Neural crest cell (in vitro differentiated cells): Measurements from ENCODE around the gene USP22. TPM values are rescaled to one million over a fixed set of nuclear protein-coding genes. Genes with fewer than 3 reads are reported as not detected.

Experiments
- DNase-seq: peaks from one replicate; pipeline ENCODE4 v3.0.0; 2021; ENCODE audit warnings: low read depth, mixed read lengths, low spot score
- H3K27ac Mint-ChIP-seq: one replicate; pipeline ENCODE4 v1.8.0; 2021; ENCODE audit warnings: mild to moderate bottlenecking, mixed read lengths; ENCODE audit not compliant: unreplicated experiment
- H3K27me3 Mint-ChIP-seq: 2 replicates; pipeline ENCODE4 v1.8.0; 2021; ENCODE audit warnings: low read depth, mild to moderate bottlenecking, mixed read lengths
- H3K36me3 Mint-ChIP-seq: 2 replicates; pipeline ENCODE4 v1.8.0; 2021; ENCODE audit warnings: low read depth, mild to moderate bottlenecking, mixed read lengths
- H3K4me1 Mint-ChIP-seq: 2 replicates; pipeline ENCODE4 v1.8.0; 2021; ENCODE audit warnings: mixed read lengths
- H3K4me3 Mint-ChIP-seq: one replicate; pipeline ENCODE4 v1.8.0; 2021; ENCODE audit warnings: mild to moderate bottlenecking, mixed read lengths
- H3K9me3 Mint-ChIP-seq: 2 replicates; pipeline ENCODE4 v1.8.0; 2021; ENCODE audit warnings: mixed read lengths
- CTCF ChIP-seq: fragments of 200-600 bp; sonication (generic); conservative IDR thresholded peaks from 2 replicates; pipeline ENCODE4 v1.5.0; 2021; ENCODE audit warnings: antibody characterized with exemption, mild to moderate bottlenecking
- total RNA-seq: library from RNA; stranded (reverse); gene quantifications from 2 replicates; pipeline ENCODE4 v1.2.1, GENCODE V29; 2021

The USP22 gene
- total RNA-seq, 1 donor from 2014 or later: 390 TPM

GRCh38 chr17:20967776-20968175 is 75.0 kb downstream of the USP22 start:
- Mint-ChIP-seq H3K36me3 (peaks cover 25% of the 10 kb centered on the region), H3K27ac (peak overlapping the region; percentile 12), H3K4me3 (no peak overlapping the region), H3K9me3 (no peaks in the 10 kb centered on the region), H3K27me3 (no peaks in the 10 kb centered on the region), H3K4me1 (peaks cover 39% of the 10 kb centered on the region)
- DNase-seq: no peak
- no peak for TF ChIP-seq CTCF

- DNase-seq: no peak
- Mint-ChIP-seq H3K36me3 (peaks cover 25% of the 10 kb centered on the region), H3K27me3 (no peaks in the 10 kb centered on the region), H3K4me1 (peaks cover 40% of the 10 kb centered on the region), H3K27ac (no peak overlapping the region), H3K9me3 (no peaks in the 10 kb centered on the region), H3K4me3 (no peak overlapping the region)
- no peak for TF ChIP-seq CTCF
Observed at GRCh38 chr17:20966870-20967269, 75.9 kb downstream of the USP22 start.

- TF ChIP-seq CTCF: no peak
- H3K27me3 Mint-ChIP-seq: no peaks in the 10 kb centered on the region
- H3K4me1 Mint-ChIP-seq: peaks cover 35% of the 10 kb centered on the region
- H3K27ac Mint-ChIP-seq: no peak overlapping the region
- H3K4me3 Mint-ChIP-seq: no peak overlapping the region
- H3K36me3 Mint-ChIP-seq: peaks cover 25% of the 10 kb centered on the region
- H3K9me3 Mint-ChIP-seq: no peaks in the 10 kb centered on the region
- DNase-seq: no peak
Observed at GRCh38 chr17:20965492-20965891, 77.3 kb downstream of the USP22 start.

DNA sequence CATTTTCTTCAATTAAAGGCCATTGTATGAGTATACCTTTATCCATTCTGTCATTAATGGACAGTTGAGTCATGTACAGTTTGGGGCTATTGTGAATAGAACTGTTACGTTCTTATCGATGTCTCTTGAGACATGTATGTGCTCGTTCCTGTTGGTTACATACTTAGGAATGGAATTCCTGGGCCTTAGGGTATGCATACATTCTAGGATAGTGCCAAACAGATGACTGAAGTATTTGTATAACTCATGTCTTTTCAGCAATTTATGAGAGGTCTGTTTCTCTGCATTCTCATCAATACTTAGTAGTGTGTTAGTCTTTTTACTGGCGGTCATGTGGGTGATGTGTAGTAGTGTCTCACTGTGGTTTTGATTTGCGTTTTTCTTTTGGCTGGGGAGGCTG is 81.2 kb downstream of the USP22 start:
- Mint-ChIP-seq H3K9me3 (no peaks in the 10 kb centered on the region), H3K27ac (no peak overlapping the region), H3K4me1 (peaks cover 10% of the 10 kb centered on the region), H3K27me3 (no peaks in the 10 kb centered on the region), H3K4me3 (no peak overlapping the region), H3K36me3 (peaks cover 36% of the 10 kb centered on the region)
- TF ChIP-seq CTCF: no peak
- no peak for DNase-seq

- H3K4me3 Mint-ChIP-seq: no peak overlapping the region
- peaks cover 10% of the 10 kb centered on the region for H3K4me1 Mint-ChIP-seq
- no peak overlapping the region for H3K27ac Mint-ChIP-seq
- DNase-seq: no peak
- no peaks in the 10 kb centered on the region for H3K9me3 Mint-ChIP-seq
- H3K27me3 Mint-ChIP-seq: no peaks in the 10 kb centered on the region
- peaks cover 38% of the 10 kb centered on the region for H3K36me3 Mint-ChIP-seq
- no peak for TF ChIP-seq CTCF
Observed at GRCh38 chr17:20960871-20961270, 81.9 kb downstream of the USP22 start.
